ENCODE measurements around the gene AGXT2.

DNA sequence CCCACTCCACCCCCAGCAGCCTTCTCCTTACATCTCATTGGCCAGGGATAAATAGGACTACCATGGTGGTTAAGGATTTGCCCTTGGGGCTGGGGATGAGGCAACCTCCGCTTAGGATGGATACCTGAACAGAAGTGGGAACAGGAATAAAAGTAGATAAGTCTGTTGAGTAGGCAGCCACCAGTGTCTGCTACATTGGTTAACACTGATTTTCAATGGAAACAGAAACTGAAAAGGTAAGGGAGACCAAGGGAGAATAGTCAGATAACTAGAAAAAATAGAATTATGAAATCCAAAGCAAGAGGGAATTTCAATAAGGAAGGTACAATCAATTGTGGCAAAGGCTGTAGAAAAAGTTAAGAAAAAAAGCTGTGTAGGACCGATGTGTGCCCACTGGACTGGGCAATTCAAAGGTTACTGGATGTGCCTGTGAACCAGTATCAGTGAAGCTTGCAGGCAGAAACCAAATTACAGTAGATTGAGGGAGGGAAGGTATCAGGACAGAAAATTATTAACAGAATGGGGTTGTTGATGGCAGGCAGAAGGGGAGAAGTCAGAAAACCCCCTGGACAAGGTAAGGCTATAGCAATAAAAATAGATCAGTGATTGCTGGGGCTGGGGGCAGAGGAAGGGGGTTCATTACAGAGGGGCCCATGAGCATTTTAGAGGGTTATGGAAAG is 69.7 kb downstream of the AGXT2 start:
- TF ChIP-seq CTCF (IDR thresholded peaks at IDR 0.05) (no peak), POLR2A (IDR thresholded peaks at IDR 0.05) (no peak)

All from adrenal gland (tissue), 5 donors.